HG03039 (cell line): Measurements from ENCODE around the gene CCR2.
A peak's percentile ranks its signal among the peaks of the same experiment; 100 is the strongest.

Experiments used
- ATAC-seq: cut with Tn5 transposase; IDR thresholded peaks from one replicate; pipeline ENCODE4 v1.9.1; 2021; ENCODE audit warnings: mild to moderate bottlenecking, moderate library complexity; ENCODE audit not compliant: unreplicated experiment

The CCR2 gene

DNA sequence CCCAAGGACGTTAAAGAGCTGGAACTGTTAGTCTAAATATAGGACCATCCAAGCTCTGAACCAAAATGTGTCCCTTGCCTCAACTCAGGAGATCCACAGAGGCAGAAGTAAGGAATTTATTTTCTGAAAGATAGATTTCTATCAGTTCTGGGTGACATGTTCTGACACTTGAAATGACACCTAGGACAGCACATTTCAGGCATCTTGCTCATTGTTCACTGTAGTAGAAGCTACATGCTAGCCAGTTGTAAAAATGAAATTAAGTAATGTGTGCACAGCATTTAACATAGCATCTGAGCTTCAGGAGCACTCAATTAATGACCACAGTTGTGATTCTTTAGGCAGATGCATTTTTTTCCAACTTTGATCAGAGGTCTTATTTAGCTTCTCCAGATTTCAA is 567 bp downstream of the CCR2 start:
- ATAC-seq = no peak

DNA sequence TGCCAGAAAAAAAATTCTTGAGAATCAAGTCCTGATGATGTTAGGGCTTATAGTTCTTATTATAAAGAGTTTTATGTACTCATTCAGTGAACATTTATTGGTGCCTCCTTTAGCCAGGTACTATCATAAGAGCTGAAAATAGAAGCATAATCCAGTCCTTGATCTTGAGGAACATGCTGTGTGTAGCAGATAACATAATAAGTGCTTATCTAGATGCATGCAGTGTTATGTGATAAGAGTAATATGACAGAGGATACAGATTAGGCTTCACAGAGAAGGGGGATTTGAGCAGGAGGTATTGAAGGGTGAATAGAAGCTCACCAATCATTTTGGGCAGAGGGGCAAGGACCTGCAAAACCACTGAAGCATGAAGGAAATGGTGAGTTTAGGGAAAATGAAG is 1.1 kb downstream of the CCR2 start:
- ATAC-seq = no peak

DNA sequence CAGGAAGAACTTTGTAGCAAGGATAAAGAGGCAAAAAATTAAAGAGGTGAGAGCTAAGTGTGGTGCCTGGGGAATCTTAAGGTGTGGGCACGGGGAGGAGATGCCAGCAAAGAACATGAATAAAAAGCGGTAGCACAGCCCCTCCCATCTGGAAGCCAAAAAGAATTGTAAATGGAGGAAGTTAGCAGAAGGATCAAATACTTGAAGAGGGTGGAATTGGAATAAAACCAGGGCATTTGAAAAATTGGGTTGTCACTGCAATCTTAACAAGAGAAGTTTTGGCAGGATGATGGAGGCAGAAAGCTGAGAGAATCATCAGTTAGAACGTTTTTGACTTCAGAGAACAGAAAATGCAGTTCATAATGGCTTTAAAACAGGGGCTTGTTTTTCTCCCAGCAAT is 2.4 kb downstream of the CCR2 start:
- ATAC-seq = no peak

DNA sequence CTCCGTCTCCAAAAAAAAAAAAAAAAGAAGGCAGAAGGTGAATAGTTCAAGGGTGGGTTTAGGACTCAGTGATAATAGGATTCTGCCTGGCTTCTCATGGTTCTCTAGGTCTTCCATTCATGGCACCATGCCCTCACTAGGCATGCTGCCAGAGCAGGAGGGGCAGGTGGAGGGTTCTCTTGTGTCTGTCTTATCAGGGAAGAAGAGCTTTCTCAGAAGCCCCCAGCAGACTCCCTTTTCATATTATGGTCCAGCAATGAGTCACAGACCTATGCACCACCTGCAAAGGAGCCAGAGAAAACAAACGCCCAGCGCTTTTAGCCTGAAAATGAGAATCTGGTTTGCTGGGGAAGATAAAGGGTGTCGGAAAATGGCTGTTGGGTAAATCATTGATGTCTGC is 3.0 kb downstream of the CCR2 start:
- ATAC-seq = no peak

DNA sequence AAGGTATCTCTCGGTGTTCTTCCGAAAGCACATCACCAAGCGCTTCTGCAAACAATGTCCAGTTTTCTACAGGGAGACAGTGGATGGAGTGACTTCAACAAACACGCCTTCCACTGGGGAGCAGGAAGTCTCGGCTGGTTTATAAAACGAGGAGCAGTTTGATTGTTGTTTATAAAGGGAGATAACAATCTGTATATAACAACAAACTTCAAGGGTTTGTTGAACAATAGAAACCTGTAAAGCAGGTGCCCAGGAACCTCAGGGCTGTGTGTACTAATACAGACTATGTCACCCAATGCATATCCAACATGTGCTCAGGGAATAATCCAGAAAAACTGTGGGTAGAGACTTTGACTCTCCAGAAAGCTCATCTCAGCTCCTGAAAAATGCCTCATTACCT is 4.6 kb downstream of the CCR2 start:
- ATAC-seq = no peak

DNA sequence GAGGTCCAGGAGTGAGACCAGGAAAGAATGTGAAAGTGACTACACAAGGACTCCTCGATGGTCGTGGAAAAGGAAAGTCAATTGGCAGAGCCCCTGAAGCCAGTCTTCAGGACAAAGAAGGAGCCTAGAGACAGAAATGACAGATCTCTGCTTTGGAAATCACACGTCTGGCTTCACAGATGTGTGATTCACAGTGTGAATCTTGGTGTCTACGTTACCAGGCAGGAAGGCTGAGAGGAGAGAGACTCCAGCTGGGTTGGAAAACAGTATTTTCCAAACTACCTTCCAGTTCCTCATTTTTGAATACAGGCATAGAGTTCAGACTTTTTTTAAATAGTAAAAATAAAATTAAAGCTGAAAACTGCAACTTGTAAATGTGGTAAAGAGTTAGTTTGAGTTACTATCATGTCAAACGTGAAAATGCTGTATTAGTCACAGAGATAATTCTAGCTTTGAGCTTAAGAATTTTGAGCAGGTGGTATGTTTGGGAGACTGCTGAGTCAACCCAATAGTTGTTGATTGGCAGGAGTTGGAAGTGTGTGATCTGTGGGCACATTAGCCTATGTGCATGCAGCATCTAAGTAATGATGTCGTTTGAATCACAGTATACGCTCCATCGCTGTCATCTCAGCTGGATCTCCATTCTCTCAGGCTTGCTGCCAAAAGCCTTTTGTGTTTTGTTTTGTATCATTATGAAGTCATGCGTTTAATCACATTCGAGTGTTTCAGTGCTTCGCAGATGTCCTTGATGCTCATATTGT is 6.0 kb downstream of the CCR2 start:
- ATAC-seq = no peak

DNA sequence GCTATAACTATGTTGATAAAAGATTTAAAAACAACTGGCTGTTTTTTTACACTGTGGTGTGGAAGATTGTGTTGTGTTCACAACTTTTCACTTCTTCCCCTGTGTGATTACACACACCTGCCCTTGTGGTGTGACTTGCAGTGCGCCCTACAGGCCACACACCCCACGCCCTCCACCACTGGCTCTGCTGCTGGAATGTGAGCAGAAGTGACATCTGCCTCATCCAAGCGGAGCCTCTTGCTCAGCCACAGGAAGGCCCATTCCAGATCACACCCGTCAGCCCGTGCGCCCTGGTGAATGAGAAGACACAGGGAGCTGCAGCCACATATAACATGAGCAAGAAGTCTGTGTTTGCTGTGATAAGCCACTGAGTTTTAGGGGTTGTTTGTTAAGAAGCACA is 7.0 kb downstream of the CCR2 start:
- ATAC-seq = no peak

DNA sequence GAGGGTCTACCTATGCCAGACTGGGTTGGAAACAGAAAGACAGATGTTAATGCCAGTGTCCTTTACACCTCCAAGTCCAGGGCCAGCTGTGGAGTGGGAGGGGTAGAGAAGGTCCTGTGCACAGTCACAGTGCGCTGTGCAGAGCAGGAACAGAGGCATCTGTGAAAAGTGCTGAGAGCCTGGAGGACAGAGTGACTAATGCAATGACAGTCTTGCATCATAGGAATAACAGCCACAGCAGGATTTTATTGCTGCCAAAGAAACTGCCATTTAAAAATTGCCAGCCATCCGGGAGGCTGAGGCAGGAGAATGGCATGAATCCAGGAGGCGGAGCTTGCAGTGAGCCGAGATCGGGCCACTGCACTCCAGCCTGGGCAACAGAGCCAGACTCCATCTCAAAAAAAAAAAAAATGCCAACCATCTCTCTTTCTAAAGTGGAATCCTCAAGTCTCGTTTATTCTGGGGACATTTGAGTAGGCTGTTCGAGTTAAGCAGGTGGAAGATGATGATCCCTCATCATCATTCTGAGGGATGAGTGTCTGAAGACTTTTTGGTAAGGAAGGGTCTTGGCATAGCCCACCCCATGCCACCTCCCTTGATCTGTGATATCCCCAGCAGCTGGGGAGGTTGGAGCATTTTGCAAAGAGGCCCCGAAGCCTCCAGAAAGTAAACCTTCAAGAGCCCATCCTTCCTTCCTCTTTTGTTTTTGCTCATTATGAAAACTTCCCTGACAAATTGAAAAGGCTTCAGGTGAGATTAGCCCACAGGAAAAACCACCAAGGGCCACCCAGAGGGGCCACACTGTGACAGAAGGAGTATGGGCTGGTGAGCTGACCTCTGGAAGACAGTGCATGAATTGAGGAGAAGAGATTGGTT is 7.7 kb downstream of the CCR2 start:
- no peak for ATAC-seq

DNA sequence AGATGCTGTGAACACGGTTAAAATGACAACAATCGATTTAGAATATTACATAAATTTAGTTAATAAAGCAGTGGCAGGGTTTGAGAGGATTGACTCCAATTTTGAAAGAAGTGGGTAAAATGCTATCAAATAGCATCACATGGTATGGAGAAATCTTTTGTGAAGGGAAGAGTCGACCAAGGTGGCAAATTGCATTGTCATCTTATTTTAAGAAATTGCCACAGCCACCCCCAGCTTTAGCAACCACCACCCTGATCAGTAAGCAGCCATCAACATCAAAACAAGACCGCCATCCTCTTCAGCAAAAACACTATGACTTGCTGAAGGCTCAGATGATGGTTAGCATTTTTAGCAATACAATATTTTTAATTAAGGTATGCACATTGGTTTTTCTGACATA is 11.1 kb downstream of the CCR2 start:
- ATAC-seq = no peak

DNA sequence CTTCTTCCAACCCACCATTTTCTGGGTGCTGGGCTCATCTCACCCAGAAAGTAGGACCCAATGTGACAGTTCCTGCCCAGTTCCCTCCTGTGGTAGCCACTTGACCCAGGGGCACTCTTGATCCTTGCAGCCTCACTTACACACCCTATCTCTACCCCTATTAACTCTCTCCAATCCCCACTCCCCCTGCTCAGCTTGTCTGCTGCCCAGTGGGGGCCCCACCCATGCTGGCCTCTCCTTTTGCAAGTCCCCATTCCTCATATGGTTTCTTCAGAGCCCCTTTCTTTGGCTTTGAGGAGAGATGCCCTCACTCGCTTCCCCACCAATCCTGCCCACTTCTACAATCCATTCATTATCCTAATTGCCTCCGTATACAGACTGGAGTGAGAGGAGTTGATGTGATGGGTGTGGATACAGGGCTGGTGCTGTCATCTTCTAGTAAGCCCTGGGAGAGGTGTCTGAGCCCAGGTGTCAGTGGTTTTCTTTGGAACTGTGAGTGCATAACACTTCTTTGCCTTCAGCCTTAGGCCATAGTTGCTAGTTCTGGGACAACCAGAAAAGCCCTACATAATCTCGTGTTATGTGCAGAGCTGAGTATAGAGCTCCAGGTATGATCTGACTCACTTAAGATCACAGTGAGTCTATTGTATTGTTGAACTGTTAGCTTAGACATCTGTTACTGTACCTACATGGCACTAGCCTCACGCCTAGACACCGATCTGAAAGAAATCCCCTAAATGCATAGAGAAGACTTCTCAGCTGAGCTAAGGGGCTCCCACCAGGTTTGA is 12.0 kb downstream of the CCR2 start:
- ATAC-seq = no peak

DNA sequence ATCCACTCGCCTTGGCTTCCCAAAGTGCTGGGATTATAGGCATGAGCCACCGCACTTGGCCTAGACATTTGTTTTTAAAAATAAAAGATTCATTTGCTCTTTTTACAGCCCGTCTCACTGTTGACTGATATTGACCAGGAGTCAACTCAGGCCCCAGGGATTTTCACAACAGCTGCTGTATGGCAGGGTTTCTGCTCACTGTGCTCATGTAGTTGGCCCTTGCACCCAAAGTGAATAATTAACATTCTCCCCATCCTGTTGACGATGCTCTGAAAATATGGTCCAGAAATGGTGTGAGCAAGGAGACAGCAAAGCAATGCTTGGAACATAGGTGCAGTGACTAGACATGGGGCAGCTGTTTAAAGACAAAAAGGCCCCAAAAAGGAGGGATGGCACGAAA is 13.9 kb downstream of the CCR2 start:
- ATAC-seq = no peak

DNA sequence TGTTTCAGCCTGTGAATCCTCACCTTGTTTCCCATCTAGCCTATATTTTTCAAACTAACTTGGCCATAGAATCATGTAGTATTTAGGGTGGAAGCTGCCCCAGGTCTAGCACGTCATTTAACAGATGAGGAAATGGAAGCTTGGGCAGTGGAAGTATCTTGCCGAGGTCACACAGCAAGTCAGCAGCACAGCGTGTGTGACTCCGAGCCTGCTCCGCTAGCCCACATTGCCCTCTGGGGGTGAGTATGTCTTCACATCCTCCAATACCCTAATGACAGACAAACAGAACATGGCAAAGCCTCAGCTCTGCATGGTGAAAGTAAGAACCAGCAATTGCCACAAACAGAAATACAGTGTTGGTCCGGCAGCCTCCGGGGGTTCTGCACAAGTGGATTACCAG is 14.7 kb downstream of the CCR2 start:
- ATAC-seq = no peak

DNA sequence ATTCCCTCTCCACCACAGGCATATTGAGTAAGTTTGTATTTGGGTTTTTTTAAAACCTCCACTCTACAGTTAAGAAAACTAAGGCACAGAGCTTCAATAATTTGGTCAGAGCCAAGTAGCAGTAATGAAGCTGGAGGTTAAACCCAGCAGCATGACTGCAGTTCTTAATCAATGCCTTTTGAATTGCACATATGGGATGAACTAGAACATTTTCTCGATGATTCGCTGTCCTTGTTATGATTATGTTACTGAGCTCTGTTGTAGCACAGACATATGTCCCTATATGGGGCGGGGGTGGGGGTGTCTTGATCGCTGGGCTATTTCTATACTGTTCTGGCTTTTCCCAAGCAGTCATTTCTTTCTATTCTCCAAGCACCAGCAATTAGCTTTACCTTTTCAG is 15.2 kb downstream of the CCR2 start:
- no peak for ATAC-seq

DNA sequence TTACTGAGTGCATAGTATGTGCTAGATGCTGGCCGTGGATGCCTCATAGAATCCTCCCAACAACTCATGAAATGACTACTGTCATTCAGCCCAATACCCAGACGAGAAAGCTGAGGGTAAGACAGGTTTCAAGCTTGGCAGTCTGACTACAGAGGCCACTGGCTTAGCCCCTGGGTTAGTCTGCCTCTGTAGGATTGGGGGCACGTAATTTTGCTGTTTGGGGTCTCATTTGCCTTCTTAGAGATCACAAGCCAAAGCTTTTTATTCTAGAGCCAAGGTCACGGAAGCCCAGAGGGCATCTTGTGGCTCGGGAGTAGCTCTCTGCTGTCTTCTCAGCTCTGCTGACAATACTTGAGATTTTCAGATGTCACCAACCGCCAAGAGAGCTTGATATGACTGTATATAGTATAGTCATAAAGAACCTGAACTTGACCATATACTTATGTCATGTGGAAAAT is 15.8 kb downstream of the CCR2 start:
- peak; percentile 48 for ATAC-seq

DNA sequence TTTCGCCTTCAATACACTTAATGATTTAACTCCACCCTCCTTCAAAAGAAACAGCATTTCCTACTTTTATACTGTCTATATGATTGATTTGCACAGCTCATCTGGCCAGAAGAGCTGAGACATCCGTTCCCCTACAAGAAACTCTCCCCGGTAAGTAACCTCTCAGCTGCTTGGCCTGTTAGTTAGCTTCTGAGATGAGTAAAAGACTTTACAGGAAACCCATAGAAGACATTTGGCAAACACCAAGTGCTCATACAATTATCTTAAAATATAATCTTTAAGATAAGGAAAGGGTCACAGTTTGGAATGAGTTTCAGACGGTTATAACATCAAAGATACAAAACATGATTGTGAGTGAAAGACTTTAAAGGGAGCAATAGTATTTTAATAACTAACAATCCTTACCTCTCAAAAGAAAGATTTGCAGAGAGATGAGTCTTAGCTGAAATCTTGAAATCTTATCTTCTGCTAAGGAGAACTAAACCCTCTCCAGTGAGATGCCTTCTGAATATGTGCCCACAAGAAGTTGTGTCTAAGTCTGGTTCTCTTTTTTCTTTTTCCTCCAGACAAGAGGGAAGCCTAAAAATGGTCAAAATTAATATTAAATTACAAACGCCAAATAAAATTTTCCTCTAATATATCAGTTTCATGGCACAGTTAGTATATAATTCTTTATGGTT is 17.1 kb downstream of the CCR2 start, which contains the start of gene CCR5:
CCR5 (plus strand) TSS at position 108 of the 680 bp plus-strand sequence. CDS start 1,957 bp downstream, outside the sequence.
- ATAC-seq = no peak

DNA sequence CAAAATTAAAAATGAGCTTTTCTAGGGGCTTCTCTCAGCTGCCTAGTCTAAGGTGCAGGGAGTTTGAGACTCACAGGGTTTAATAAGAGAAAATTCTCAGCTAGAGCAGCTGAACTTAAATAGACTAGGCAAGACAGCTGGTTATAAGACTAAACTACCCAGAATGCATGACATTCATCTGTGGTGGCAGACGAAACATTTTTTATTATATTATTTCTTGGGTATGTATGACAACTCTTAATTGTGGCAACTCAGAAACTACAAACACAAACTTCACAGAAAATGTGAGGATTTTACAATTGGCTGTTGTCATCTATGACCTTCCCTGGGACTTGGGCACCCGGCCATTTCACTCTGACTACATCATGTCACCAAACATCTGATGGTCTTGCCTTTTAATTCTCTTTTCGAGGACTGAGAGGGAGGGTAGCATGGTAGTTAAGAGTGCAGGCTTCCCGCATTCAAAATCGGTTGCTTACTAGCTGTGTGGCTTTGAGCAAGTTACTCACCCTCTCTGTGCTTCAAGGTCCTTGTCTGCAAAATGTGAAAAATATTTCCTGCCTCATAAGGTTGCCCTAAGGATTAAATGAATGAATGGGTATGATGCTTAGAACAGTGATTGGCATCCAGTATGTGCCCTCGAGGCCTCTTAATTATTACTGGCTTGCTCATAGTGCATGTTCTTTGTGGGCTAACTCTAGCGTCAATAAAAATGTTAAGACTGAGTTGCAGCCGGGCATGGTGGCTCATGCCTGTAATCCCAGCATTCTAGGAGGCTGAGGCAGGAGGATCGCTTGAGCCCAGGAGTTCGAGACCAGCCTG is 17.8 kb downstream of the CCR2 start:
- no peak for ATAC-seq

DNA sequence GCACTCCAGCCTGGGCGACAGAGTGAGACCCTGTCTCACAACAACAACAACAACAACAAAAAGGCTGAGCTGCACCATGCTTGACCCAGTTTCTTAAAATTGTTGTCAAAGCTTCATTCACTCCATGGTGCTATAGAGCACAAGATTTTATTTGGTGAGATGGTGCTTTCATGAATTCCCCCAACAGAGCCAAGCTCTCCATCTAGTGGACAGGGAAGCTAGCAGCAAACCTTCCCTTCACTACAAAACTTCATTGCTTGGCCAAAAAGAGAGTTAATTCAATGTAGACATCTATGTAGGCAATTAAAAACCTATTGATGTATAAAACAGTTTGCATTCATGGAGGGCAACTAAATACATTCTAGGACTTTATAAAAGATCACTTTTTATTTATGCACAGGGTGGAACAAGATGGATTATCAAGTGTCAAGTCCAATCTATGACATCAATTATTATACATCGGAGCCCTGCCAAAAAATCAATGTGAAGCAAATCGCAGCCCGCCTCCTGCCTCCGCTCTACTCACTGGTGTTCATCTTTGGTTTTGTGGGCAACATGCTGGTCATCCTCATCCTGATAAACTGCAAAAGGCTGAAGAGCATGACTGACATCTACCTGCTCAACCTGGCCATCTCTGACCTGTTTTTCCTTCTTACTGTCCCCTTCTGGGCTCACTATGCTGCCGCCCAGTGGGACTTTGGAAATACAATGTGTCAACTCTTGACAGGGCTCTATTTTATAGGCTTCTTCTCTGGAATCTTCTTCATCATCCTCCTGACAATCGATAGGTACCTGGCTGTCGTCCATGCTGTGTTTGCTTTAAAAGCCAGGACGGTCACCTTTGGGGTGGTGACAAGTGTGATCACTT is 18.8 kb downstream of the CCR2 start:
- ATAC-seq = no peak

DNA sequence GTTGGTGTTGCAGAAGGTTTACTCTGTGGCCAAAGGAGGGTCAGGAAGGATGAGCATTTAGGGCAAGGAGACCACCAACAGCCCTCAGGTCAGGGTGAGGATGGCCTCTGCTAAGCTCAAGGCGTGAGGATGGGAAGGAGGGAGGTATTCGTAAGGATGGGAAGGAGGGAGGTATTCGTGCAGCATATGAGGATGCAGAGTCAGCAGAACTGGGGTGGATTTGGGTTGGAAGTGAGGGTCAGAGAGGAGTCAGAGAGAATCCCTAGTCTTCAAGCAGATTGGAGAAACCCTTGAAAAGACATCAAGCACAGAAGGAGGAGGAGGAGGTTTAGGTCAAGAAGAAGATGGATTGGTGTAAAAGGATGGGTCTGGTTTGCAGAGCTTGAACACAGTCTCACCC is 20.8 kb downstream of the CCR2 start:
- no peak for ATAC-seq

DNA sequence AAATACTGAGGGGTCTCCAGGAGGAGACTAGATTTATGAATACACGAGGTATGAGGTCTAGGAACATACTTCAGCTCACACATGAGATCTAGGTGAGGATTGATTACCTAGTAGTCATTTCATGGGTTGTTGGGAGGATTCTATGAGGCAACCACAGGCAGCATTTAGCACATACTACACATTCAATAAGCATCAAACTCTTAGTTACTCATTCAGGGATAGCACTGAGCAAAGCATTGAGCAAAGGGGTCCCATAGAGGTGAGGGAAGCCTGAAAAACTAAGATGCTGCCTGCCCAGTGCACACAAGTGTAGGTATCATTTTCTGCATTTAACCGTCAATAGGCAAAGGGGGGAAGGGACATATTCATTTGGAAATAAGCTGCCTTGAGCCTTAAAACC is 21.3 kb downstream of the CCR2 start:
- no peak for ATAC-seq
